Activated T-cell treated with anti-CD3 and anti-CD28 coated beads, Interleukin-2, amount 50 U/mL, for 48 hours (primary cell): Measurements from ENCODE around the gene ARHGAP42.
"Not testable (repeated sequence)": the region's sequence is repeated elsewhere in the genome, so short reads cannot be mapped to it uniquely, and the experiment has no call there.

ENCODE experiments used
- DNase-seq, 2 experiments: peaks; one replicate each; pipeline ENCODE4 v3.0.0-alpha.2; 2020

ARHGAP42 gene

GRCh38 chr11:100978939-100979338, 291.9 kb downstream of the ARHGAP42 start:
- DNase-seq: no peak

DNA sequence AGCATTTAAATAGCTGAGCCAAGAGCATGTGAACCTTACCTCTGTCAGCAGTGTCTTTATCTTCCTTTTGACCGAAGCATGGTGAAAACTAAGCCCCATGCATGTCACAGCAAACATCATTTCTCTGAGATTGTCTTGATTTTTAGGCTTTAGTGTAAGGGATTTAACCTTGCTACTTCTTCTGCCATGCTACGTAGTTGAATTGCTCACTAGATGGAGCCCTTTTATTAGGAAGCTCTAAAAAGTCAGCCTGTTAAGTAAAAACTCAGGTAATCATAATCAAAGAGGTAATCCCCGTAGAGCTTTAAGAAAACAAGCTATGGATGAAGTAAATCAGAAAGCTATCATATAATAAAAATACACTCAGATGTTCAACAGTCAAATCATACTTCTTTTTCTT, 293.1 kb downstream of the ARHGAP42 start:
- DNase-seq: no peak

DNA sequence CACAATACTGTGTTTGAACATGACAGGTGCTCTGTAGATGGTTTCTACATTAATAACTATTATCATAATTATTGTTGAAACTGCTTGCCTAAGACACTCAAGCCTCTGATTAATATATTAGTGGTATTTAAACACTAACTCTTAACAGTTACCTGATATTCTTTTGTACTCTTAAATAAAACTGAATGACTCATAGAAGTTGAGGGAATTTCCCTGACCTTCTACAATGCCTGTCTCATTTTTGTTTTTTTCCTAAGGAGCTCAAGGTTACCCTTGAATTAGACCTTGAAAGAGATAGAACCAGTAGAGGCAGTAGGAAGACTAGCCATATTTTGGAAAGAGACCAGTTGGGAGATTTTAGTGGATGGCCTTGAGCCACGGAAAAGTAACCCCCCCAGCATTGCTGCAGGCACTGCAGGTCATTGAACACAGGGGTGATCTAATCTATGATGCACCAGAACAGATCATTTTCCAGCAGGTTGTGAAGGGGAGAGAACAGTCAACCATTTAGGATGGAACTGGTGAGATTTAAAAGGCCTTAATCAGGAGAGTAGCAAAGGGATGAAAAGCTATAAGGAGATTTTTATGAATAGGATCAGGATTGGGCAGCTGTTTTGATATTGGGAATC, 294.2 kb downstream of the ARHGAP42 start:
- no peak for DNase-seq

- no peak for DNase-seq
Observed at GRCh38 chr11:100984668-100985067, 297.6 kb downstream of the ARHGAP42 start.

- DNase-seq: no peak
Observed at GRCh38 chr11:100990931-100991330, 303.8 kb downstream of the ARHGAP42 start.

DNA sequence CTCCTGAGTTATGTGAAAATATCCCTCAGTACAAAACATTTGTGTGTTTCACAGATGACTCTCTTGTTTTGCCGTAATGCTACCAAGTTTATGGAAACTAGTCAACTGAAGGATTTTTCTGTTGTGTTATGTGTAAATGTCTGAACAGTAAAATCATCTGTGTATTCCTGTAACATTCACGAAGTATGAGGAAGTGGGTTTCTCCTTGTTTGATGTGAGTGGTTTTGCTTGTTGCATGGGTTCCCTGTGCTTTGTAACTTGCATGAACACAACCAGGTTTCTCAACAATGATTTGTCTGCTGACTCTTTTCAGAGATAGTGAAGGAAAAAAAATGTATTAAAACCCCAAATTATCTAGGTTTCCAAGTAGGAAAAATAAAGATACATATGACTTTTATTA, 304.5 kb downstream of the ARHGAP42 start:
- DNase-seq: no peak

DNA sequence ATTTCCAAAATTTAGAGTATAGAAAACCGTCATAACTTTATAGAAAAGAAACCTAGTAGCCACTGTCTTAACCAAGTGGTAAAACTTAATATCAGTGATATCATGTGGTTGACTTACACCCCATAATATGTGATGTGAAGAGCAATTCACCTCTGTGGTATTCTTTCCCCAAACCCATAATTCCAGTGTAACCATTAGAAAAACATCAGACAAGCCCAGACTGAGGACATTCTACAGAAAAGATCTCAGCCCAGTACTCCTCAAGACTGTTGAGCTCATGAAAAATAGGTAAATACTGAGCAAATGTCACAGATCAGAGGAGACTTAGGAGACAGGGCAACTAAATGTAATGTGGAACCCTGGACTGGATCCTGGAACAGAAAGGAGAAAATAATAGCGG, 307.9 kb downstream of the ARHGAP42 start:
- no peak for DNase-seq

- no peak for DNase-seq
Observed at GRCh38 chr11:100999756-101000155, 312.7 kb downstream of the ARHGAP42 start.

GRCh38 chr11:101003468-101003867, 316.4 kb downstream of the ARHGAP42 start:
- DNase-seq: no peak

- no peak for DNase-seq
Observed at GRCh38 chr11:101008961-101009689, 322.0 kb downstream of the ARHGAP42 start.

- no peak for DNase-seq
Observed at GRCh38 chr11:101009690-101010055, 322.6 kb downstream of the ARHGAP42 start.

- DNase-seq: no peak
Observed at GRCh38 chr11:101010899-101011298, 323.8 kb downstream of the ARHGAP42 start.

- DNase-seq: no peak
Observed at GRCh38 chr11:101011881-101012280, 324.8 kb downstream of the ARHGAP42 start.

GRCh38 chr11:101013702-101014101, 326.6 kb downstream of the ARHGAP42 start:
- DNase-seq: not testable (repeated sequence)

GRCh38 chr11:101014600-101015285, 327.7 kb downstream of the ARHGAP42 start:
- no peak for DNase-seq

- no peak for DNase-seq
Observed at GRCh38 chr11:101019870-101020269, 332.8 kb downstream of the ARHGAP42 start.

DNA sequence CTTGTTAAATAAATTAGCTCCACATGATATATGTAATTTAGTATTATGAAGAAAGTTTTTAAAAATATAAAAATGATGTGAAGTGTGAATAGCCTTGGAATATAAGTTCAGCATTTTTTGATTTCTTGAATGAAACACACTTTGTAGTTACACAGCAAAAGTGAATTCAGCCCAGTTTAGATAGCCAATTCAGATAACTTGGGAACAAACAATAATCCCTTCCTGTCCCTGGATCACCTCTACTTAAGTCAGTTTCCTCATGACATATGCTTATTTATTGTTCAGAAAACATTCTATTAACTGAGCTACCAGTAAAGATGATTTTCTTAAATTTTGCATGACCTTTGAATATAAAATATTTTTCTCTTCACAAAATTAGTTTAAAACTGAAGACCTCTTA, 335.2 kb downstream of the ARHGAP42 start:
- no peak for DNase-seq

DNA sequence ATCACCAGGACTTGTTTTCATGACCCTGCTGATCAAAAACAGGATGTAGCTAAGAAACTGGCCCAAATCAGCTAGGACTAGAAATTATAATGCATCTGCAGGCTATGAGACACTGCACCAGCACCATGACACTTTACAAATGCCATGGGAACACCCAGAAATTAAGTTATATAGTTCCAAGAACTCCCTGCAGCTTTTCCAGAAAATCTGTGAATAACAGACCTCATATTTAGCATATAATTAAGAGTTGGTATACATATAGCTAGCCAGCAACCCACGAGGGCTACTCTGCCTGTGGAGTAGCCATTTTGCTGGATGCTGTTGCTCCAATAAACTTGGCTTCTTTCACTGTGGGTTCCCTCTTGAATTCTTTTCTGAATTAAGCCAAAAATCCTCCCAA, 341.6 kb downstream of the ARHGAP42 start:
- no peak for DNase-seq

- DNase-seq: no peak
Observed at GRCh38 chr11:101030015-101030414, 342.9 kb downstream of the ARHGAP42 start.

- no peak for DNase-seq
Observed at GRCh38 chr11:101030692-101031091, 343.6 kb downstream of the ARHGAP42 start.

DNA sequence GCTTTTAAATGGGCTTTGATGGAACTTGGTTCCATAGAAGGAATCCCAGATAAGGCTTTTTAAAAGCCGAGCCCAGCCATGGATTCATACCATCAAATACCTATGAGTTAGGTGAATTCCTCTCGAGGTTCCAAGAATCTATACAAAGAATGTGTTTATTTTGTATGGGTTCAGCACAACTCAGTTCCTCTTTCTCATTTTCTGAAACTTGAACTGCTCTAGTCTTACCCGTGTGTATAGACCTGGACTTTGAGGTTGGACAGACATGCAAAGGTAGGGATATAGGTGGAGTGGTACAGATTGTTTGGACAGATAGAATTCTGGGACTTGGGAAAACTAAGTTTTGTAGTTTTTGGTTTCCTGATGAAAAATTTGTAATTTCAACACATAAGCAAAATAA, 344.6 kb downstream of the ARHGAP42 start:
- DNase-seq: no peak

- no peak for DNase-seq
Observed at GRCh38 chr11:101032991-101033390, 345.9 kb downstream of the ARHGAP42 start.

- DNase-seq: no peak
Observed at GRCh38 chr11:101034076-101034475, 347.0 kb downstream of the ARHGAP42 start.

GRCh38 chr11:101035872-101036271, 348.8 kb downstream of the ARHGAP42 start:
- no peak for DNase-seq
